Nephron progenitor cell (in vitro differentiated cells): ENCODE measurements around the gene CD2BP2.

Source experiments
- DNase-seq: peaks from one replicate; pipeline ENCODE4 v3.0.0; 2021
- H3K27ac Mint-ChIP-seq: 2 replicates; pipeline ENCODE4 v1.8.0; 2021; ENCODE audit warnings: mild to moderate bottlenecking, moderate library complexity, mixed read lengths
- H3K27me3 Mint-ChIP-seq: 2 replicates; pipeline ENCODE4 v1.8.0; 2021; ENCODE audit warnings: mild to moderate bottlenecking, low read depth, mixed read lengths; ENCODE audit not compliant: poor library complexity
- H3K36me3 Mint-ChIP-seq: 2 replicates; pipeline ENCODE4 v1.8.0; 2021; ENCODE audit warnings: low read depth, mixed read lengths
- H3K4me1 Mint-ChIP-seq: 2 replicates; pipeline ENCODE4 v1.8.0; 2021; ENCODE audit warnings: mixed read lengths
- H3K4me3 Mint-ChIP-seq: 2 replicates; pipeline ENCODE4 v1.8.0; 2021; ENCODE audit warnings: mild to moderate bottlenecking, moderate library complexity, mixed read lengths
- H3K9me3 Mint-ChIP-seq: 2 replicates; pipeline ENCODE4 v1.8.0; 2021; ENCODE audit warnings: mild to moderate bottlenecking, moderate library complexity, mixed read lengths
- CTCF ChIP-seq: fragments of 200-600 bp; sonication (generic); IDR thresholded peaks from 2 replicates; pipeline ENCODE4 v1.5.0; 2021; ENCODE audit warnings: antibody characterized with exemption

CD2BP2 gene

DNA sequence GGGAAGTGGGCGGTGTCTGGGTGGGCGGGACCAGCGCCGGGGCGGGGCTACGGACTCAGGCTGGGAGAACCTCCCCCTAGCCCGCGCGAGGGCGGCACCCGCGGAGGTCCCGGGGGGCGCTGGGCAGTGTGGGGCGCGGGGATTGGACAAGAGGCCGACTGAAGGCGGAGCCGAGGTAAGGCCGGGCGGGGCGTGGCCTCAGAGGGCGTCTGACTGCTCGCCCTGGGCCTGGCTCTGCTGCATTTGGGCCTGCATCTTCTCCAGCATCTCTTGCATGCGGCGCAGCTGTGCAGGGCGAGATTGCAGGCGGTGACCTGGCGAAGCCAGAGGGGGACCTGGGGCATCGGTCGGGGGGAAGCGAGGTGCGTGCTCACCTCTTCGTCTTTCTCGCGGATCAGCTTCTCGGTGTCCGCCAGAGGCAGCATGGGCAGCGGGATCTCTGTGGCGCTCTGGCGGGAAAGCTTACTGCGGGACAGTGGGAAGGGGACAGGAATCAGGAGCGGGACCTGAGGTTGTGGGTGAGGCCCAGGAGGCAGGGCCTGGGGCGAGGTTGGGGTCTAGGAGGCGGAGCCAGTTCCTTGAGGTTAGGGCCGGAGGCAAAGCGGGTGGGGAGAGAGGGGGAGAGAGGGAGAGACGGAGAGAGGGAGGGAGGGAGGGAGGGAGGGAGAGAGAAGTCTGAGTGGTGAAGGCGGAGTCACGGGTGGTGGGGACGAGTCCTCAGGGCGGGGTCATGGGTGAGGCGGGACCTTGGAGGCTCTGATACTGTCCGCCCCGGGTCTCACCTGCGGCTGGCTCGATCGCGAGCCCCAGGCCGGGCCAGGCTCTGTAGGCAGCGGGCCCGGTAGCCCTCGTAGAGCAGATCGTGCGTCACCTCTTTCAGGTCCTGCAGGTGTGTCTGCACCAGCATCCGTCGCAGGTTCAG, 23.4 kb upstream of the CD2BP2 start:
- Mint-ChIP-seq H3K27me3 (peaks cover under 1% of the 10 kb centered on the region), H3K27ac (peak overlapping the region; percentile 100), H3K9me3 (no peaks in the 10 kb centered on the region), H3K36me3 (peaks cover 5% of the 10 kb centered on the region), H3K4me3 (peak overlapping the region; percentile 86), H3K4me1 (peaks cover 74% of the 10 kb centered on the region)
- no peak for TF ChIP-seq CTCF
- peak; percentile 100 for DNase-seq

- peak overlapping the region; percentile 86 for H3K4me3 Mint-ChIP-seq
- peaks cover 76% of the 10 kb centered on the region for H3K4me1 Mint-ChIP-seq
Observed at GRCh38 chr16:30377812-30378235, 22.7 kb upstream of the CD2BP2 start.

DNA sequence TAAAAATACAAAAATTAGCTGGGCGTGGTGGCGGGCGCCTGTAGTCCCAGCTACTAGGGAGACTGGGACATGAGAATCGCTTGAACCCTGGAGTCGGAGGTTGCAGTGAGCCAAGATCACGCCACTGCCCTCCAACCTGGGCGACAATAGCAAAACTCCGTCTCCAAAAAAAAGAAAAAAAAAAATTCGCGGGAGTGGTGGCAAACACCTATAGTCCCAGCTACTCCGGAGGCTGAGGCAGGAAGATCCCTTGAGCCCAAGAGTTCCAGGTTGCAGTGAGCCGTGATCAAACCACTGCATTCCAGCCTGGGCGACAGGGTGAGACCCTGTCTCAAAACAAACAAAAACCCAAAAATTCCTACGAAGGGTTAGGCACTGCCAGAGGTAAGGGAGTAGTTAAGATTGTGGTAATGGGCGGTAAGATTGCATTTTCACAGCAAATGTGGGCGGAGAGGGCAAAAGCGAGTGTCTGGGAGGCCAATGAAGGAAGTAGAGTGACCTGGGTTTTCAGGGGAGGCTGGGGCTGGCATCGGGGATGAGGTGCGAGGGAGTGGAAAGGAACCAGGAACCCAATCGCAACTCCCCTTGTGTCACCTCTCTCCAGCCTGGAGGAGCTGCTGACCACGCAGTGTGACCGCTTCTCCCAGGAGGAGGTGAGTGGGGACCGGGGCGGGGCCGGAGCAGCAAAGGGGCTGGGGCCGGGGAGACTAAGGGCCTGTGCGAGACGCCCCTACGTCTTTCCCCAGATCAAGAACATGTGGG, 22.1 kb upstream of the CD2BP2 start:
- Mint-ChIP-seq H3K9me3 (no peaks in the 10 kb centered on the region), H3K4me3 (peak overlapping the region; percentile 86), H3K27ac (peak overlapping the region; percentile 100), H3K27me3 (no peaks in the 10 kb centered on the region), H3K4me1 (peaks cover 76% of the 10 kb centered on the region), H3K36me3 (peaks cover 5% of the 10 kb centered on the region)
- no peak for TF ChIP-seq CTCF
- DNase-seq = no peak

More at GRCh38 chr16:30377812-30378235, 22.7 kb upstream of the CD2BP2 start:
- H3K27me3 Mint-ChIP-seq = no peaks in the 10 kb centered on the region
- peak overlapping the region; percentile 100 for H3K27ac Mint-ChIP-seq
- TF ChIP-seq CTCF = no peak
- peaks cover 5% of the 10 kb centered on the region for H3K36me3 Mint-ChIP-seq
- H3K9me3 Mint-ChIP-seq = no peaks in the 10 kb centered on the region
- DNase-seq = peak; percentile 82

DNA sequence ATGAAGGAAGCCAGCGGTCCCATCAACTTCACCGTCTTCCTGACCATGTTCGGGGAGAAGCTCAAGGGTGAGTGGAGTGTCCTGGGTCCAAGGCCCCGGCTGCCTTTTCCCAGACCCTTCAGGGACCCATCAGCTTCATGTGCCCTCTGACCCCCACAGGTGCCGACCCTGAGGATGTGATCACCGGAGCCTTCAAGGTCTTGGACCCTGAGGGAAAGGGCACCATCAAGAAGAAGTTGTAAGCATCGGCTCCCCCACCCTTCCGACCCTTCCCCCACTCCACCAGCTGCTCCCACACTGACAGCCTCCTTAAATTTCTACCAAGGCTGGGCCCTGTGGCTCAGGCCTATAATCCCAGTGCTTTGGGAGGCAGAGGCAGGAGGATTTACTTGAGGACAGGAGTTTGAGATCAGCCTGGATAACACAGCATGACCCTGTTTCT, 21.4 kb upstream of the CD2BP2 start:
- no peak overlapping the region for H3K4me3 Mint-ChIP-seq
- no peak for TF ChIP-seq CTCF
- DNase-seq = no peak
- H3K9me3 Mint-ChIP-seq = no peaks in the 10 kb centered on the region
- H3K36me3 Mint-ChIP-seq = peaks cover 5% of the 10 kb centered on the region
- H3K27ac Mint-ChIP-seq = peak overlapping the region; percentile 100
- H3K4me1 Mint-ChIP-seq = peaks cover 77% of the 10 kb centered on the region
- no peaks in the 10 kb centered on the region for H3K27me3 Mint-ChIP-seq

DNA sequence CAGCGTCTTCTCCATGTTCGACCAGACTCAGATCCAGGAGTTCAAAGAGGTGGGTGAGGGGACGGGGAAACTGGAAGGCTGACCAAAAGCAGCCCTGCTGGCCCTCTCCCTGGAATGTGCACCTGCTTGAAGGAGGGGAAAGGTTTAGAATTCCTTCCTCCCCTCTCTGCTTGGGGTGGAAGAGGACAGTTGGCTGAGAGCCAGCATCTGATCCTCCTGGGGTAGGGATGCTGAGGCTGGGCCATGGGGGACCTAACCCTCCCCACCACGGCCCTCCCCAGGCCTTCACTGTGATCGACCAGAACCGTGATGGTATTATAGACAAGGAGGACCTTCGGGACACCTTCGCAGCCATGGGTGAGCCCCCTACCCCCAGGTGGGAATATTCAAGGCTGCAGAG, 20.8 kb upstream of the CD2BP2 start:
- H3K36me3 Mint-ChIP-seq = peaks cover 5% of the 10 kb centered on the region
- TF ChIP-seq CTCF = no peak
- no peaks in the 10 kb centered on the region for H3K9me3 Mint-ChIP-seq
- DNase-seq = no peak
- H3K4me3 Mint-ChIP-seq = no peak overlapping the region
- peaks cover 76% of the 10 kb centered on the region for H3K4me1 Mint-ChIP-seq
- peaks cover 4% of the 10 kb centered on the region for H3K27me3 Mint-ChIP-seq
- H3K27ac Mint-ChIP-seq = no peak overlapping the region
